Left cardiac atrium (tissue), 4 donors: ENCODE data around the gene PACS2. TPM values are rescaled to one million over a fixed set of nuclear protein-coding genes. Genes with fewer than 3 reads are reported as not detected.
"Not testable (repeated sequence)": the region's sequence is repeated elsewhere in the genome, so short reads cannot be mapped to it uniquely, and the experiment has no call there.

Experiments used
- ATAC-seq, 2 donors: fragments of 200-7000 bp; cut with Tn5 transposase; one replicate each; pipeline ENCODE4 v1.9.1; 2020; ENCODE audit warnings: mild to moderate bottlenecking in 2 of 2, moderate library complexity in 2 of 2
- DNase-seq: peaks from one replicate; pipeline ENCODE4 v3.0.0-alpha.2; 2020
- intact Hi-C, 2 donors: fragments of 100-400 bp; cut with DNase I; formaldehyde crosslinking; loops; one replicate each; pipeline versions ENCODE4 v1.14.1 to v1.15.1; 2022 to 2023
- long read RNA-seq: library from polyadenylated mRNA; unstranded; transcript quantifications from one replicate; pipeline ENCODE4 v2.0.0, GENCODE V29; 2021
- total RNA-seq, 2 donors: library from RNA; stranded (reverse); fragmentation: NEBNext Ultra II Directional; extraction: Animal tissue kit (Norgen Biotek cat#: 25700); gene quantifications; one replicate each; pipeline ENCODE4 v1.2.1, GENCODE V29; 2021
- donor health status: DM: no; HTN: yes; CAD: no.
- donor health status: DM: no; HTN: yes; CAD: no; lungs with severe emphysema.
- donor health status: DM: yes; HTN: yes; CAD: no.
- donor health status: Dilated cardiomyopathy.

PACS2 gene
- total RNA-seq: 10 to 100 TPM; 53.4 to 55.8 TPM
- long read RNA-seq, transcript PACS2-201 (24 exons, 3,708 nt): major isoform, 9 of 51 reads
- long read RNA-seq, partial matches to known transcripts: 26 of 51 reads
- long read RNA-seq, other reads (novel, unspliced or antisense): 14 of 51 reads

- peak; percentile 81 for DNase-seq
- intact Hi-C loops: no loop called here
- ATAC-seq: peak; percentile 85 to 93
Measured at GRCh38 chr14:105314287-105315200, at the start of gene PACS2. Gene PACS2, plus strand, starts transcription at chr14:105314748. Its CDS starts 171 bp downstream, at chr14:105314919.

GRCh38 chr14:105267820-105268548 is 46.6 kb upstream of the PACS2 start:
- ATAC-seq: peak in 1 of 2 donors; percentile 69
- intact Hi-C loops: no loop called here
- DNase-seq: no peak

GRCh38 chr14:105268736-105269354 is 45.7 kb upstream of the PACS2 start:
- intact Hi-C loops: no loop called here
- DNase-seq: no peak
- no peak for ATAC-seq

GRCh38 chr14:105269405-105269804 is 45.1 kb upstream of the PACS2 start:
- ATAC-seq (no peak), DNase-seq (no peak)
- intact Hi-C loops: no loop called here

- intact Hi-C loops: no loop called here
- DNase-seq (no peak), ATAC-seq (no peak)
Measured at GRCh38 chr14:105271224-105271890, 43.2 kb upstream of the PACS2 start.

- no peak for DNase-seq
- intact Hi-C loops: no loop called here
- ATAC-seq: no peak
Measured at GRCh38 chr14:105272623-105273022, 41.9 kb upstream of the PACS2 start.

GRCh38 chr14:105273062-105273461 is 41.5 kb upstream of the PACS2 start:
- no peak for DNase-seq
- ATAC-seq: no peak
- intact Hi-C loops: no loop called here

GRCh38 chr14:105274637-105275036 is 39.9 kb upstream of the PACS2 start:
- intact Hi-C loops: no loop called here
- ATAC-seq (no peak), DNase-seq (no peak)

GRCh38 chr14:105275267-105275946 is 39.1 kb upstream of the PACS2 start:
- peak; percentile 38 for DNase-seq
- ATAC-seq: peak; percentile 38 to 91
- intact Hi-C loops: no loop called here

GRCh38 chr14:105277448-105277847 is 37.1 kb upstream of the PACS2 start:
- DNase-seq, intact Hi-C loops, ATAC-seq: not testable (repeated sequence)

GRCh38 chr14:105279642-105280361 is 34.7 kb upstream of the PACS2 start:
- intact Hi-C loops: loop anchor here (5.0 to 10.0 kb wide), 4 partner anchors 78 to 305 kb away; partner anchors contain the start of gene AHNAK2 (in 1 of the 2)
- ATAC-seq: no peak
- DNase-seq: no peak

- no peak for DNase-seq
- intact Hi-C loops: loop anchor here (5.0 to 10.0 kb wide), 4 partner anchors 78 to 306 kb away; partner anchors contain the start of gene AHNAK2 (in 1 of the 2)
Measured at GRCh38 chr14:105280525-105280924, 34.0 kb upstream of the PACS2 start.

GRCh38 chr14:105281371-105282097 is 33.0 kb upstream of the PACS2 start:
- ATAC-seq (peak; percentile 18 to 55), DNase-seq (no peak)
- intact Hi-C loops: loop anchor here (5.0 to 10.0 kb wide), 4 partner anchors 79 to 307 kb away; partner anchors contain the start of gene AHNAK2 (in 1 of the 2)

More at GRCh38 chr14:105280525-105280924, 34.0 kb upstream of the PACS2 start:
- no peak for ATAC-seq

- intact Hi-C loops: loop anchor here (5.0 to 10.0 kb wide), 4 partner anchors 80 to 307 kb away; partner anchors contain the start of gene AHNAK2 (in 1 of the 2)
- DNase-seq: no peak
- no peak for ATAC-seq
Measured at GRCh38 chr14:105282098-105282725, 32.3 kb upstream of the PACS2 start.

GRCh38 chr14:105283028-105283427 is 31.5 kb upstream of the PACS2 start:
- no peak for DNase-seq
- no peak for ATAC-seq
- intact Hi-C loops: loop anchor here (5.0 to 10.0 kb wide), 4 partner anchors 81 to 308 kb away; partner anchors contain the start of gene AHNAK2 (in 1 of the 2)

GRCh38 chr14:105283899-105284298 is 30.6 kb upstream of the PACS2 start:
- DNase-seq: no peak
- no peak for ATAC-seq
- intact Hi-C loops: loop anchor here (5.0 to 10.0 kb wide), 4 partner anchors 82 to 309 kb away; partner anchors contain the start of gene AHNAK2 (in 1 of the 2)
